WTC11 (cell line): ENCODE results near the gene SYNC. TPM values are rescaled to one million over a fixed set of nuclear protein-coding genes. Genes with fewer than 3 reads are reported as not detected.
"Not testable (repeated sequence)": the region's sequence is repeated elsewhere in the genome, so short reads cannot be mapped to it uniquely, and the experiment has no call there.

Experiments used
- ATAC-seq: fragments of 200-7000 bp; cut with Tn5 transposase; 2 replicates; pipeline ENCODE4 v1.10.0; 2021; ENCODE audit warnings: mild to moderate bottlenecking, moderate library complexity
- CTCF ChIA-PET: fragments of 300-600 bp; sonication (Branson Sonifier 250); formaldehyde crosslinking; loops from one replicate; lab custom pipeline; 2021; ENCODE audit warnings: antibody characterized with exemption; lab: Charles Lee
- POLR2A ChIA-PET: fragments of 350-600 bp; sonication (Branson Sonifier 250); formaldehyde crosslinking; loops from one replicate; lab custom pipeline; 2021; ENCODE audit warnings: antibody characterized with exemption; lab: Charles Lee
- DNase-seq: peaks from one replicate; pipeline ENCODE4 v3.0.0; 2021; ENCODE audit warnings: low spot score
- H3K27ac Mint-ChIP-seq: 2 replicates; pipeline ENCODE4 v1.8.0; 2021; ENCODE audit warnings: mixed read lengths
- H3K27me3 Mint-ChIP-seq: 2 replicates; pipeline ENCODE4 v1.8.0; 2021; ENCODE audit warnings: low read depth, mild to moderate bottlenecking, moderate library complexity, mixed read lengths
- H3K36me3 Mint-ChIP-seq: 2 replicates; pipeline ENCODE4 v1.8.0; 2021; ENCODE audit warnings: mixed read lengths
- H3K4me1 Mint-ChIP-seq: 2 replicates; pipeline ENCODE4 v1.8.0; 2022; ENCODE audit warnings: mixed read lengths
- H3K4me3 Mint-ChIP-seq: 2 replicates; pipeline ENCODE4 v1.8.0; 2021; ENCODE audit warnings: mild to moderate bottlenecking, moderate library complexity, mixed read lengths
- H3K9me3 Mint-ChIP-seq: 2 replicates; pipeline ENCODE4 v1.8.0; 2021; ENCODE audit warnings: mixed read lengths
- ATF1 ChIP-seq: sonication (generic); formaldehyde crosslinking; IDR thresholded peaks from 2 replicates; pipeline ENCODE4 v1.8.1; 2023; ENCODE audit warnings: mild to moderate bottlenecking, moderate library complexity, missing genetic modification reagents
- ATF6 ChIP-seq: sonication (generic); formaldehyde crosslinking; IDR thresholded peaks from 2 replicates; pipeline ENCODE4 v1.8.1; 2023; ENCODE audit warnings: mild to moderate bottlenecking, missing genetic modification reagents
- CDX4 ChIP-seq: fragments of 250-450 bp; sonication (Bioruptor Pico); IDR thresholded peaks from 2 replicates; pipeline ENCODE4 v1.9.0; 2021; ENCODE audit warnings: moderate library complexity, mild to moderate bottlenecking, inconsistent platforms, borderline replicate concordance
- CREM ChIP-seq: sonication (generic); formaldehyde crosslinking; IDR thresholded peaks from 2 replicates; pipeline ENCODE4 v1.8.1; 2022; ENCODE audit warnings: mild to moderate bottlenecking, missing genetic modification reagents, moderate library complexity
- CTCF ChIP-seq: fragments of 200-600 bp; IDR thresholded peaks from 2 replicates; pipeline ENCODE4 v1.8.0; 2022; ENCODE audit warnings: antibody characterized with exemption
- ELF4 ChIP-seq: sonication (generic); formaldehyde crosslinking; IDR thresholded peaks from 2 replicates; pipeline ENCODE4 v1.8.1; 2022; ENCODE audit warnings: low read depth, mild to moderate bottlenecking, moderate library complexity, missing genetic modification reagents
- GRHL2 ChIP-seq: fragments of 250-450 bp; sonication (Bioruptor Pico); IDR thresholded peaks from 2 replicates; pipeline ENCODE4 v1.8.0; 2022; ENCODE audit warnings: mild to moderate bottlenecking, moderate library complexity; ENCODE audit not compliant: insufficient replicate concordance, severe bottlenecking
- GTF2I ChIP-seq: fragments of 250-450 bp; sonication (Bioruptor Pico); conservative IDR thresholded peaks from 2 replicates; pipeline ENCODE4 v1.4.0; 2021; ENCODE audit warnings: mild to moderate bottlenecking
- HMGA2 ChIP-seq: fragments of 250-450 bp; sonication (Bioruptor Pico); IDR thresholded peaks from 2 replicates; pipeline ENCODE4 v1.4.0; 2021; ENCODE audit warnings: mild to moderate bottlenecking, moderate library complexity
- IRF2 ChIP-seq: sonication (generic); formaldehyde crosslinking; IDR thresholded peaks from 2 replicates; pipeline ENCODE4 v1.8.0; 2022; ENCODE audit warnings: low read depth, missing genetic modification reagents, borderline replicate concordance
- MLX ChIP-seq: sonication (generic); formaldehyde crosslinking; IDR thresholded peaks from 2 replicates; pipeline ENCODE4 v1.8.1; 2023; ENCODE audit warnings: mild to moderate bottlenecking, missing genetic modification reagents, moderate library complexity
- MXD4 ChIP-seq: fragments of 250-450 bp; sonication (Bioruptor Pico); IDR thresholded peaks from 2 replicates; pipeline ENCODE4 v1.8.0; 2021; ENCODE audit warnings: mild to moderate bottlenecking, moderate library complexity, borderline replicate concordance
- RELA ChIP-seq: sonication (generic); formaldehyde crosslinking; IDR thresholded peaks from 2 replicates; pipeline ENCODE4 v1.8.1; 2022; ENCODE audit warnings: missing genetic modification reagents, mild to moderate bottlenecking, borderline replicate concordance
- SMAD3 ChIP-seq: sonication (generic); formaldehyde crosslinking; IDR thresholded peaks from 2 replicates; pipeline ENCODE4 v1.8.0; 2022; ENCODE audit warnings: missing genetic modification reagents, mild to moderate bottlenecking, borderline replicate concordance
- STAT6 ChIP-seq: sonication (generic); formaldehyde crosslinking; conservative IDR thresholded peaks from 2 replicates; pipeline ENCODE4 v1.8.1; 2023; ENCODE audit warnings: mild to moderate bottlenecking, low read depth, missing genetic modification reagents, moderate library complexity
- TEAD4 ChIP-seq: sonication (generic); formaldehyde crosslinking; IDR thresholded peaks from 2 replicates; pipeline ENCODE4 v1.8.0; 2022; ENCODE audit warnings: mild to moderate bottlenecking, missing genetic modification reagents
- TP53 ChIP-seq: sonication (generic); formaldehyde crosslinking; IDR thresholded peaks from 2 replicates; pipeline ENCODE4 v1.8.1; 2023; ENCODE audit warnings: mild to moderate bottlenecking, missing genetic modification reagents
- USF1 ChIP-seq: sonication (generic); formaldehyde crosslinking; IDR thresholded peaks from 2 replicates; pipeline ENCODE4 v1.8.0; 2022; ENCODE audit warnings: mild to moderate bottlenecking, missing genetic modification reagents
- ZBTB43 ChIP-seq: sonication (generic); formaldehyde crosslinking; IDR thresholded peaks from 2 replicates; pipeline ENCODE4 v1.8.1; 2023; ENCODE audit warnings: mild to moderate bottlenecking, missing genetic modification reagents
- ZNF263 ChIP-seq: sonication (generic); formaldehyde crosslinking; IDR thresholded peaks from 2 replicates; pipeline ENCODE4 v1.8.1; 2022; ENCODE audit warnings: low read depth, mild to moderate bottlenecking, moderate library complexity, missing genetic modification reagents
- total RNA-seq: library from RNA; stranded (reverse); gene quantifications from 3 replicates; pipeline ENCODE4 v1.2.3, GENCODE V29; 2021

The SYNC gene
- total RNA-seq, 1 experiment from 2014 or later, result 0.09 TPM

GRCh38 chr1:32680642-32681041, 21.9 kb downstream of the SYNC start:
- POLR2A ChIA-PET, result no interaction called here
- no peak for TF ChIP-seq TEAD4
- TF ChIP-seq USF1 (CRISPR knock-in tag), result no peak
- TF ChIP-seq STAT6, result no peak
- TF ChIP-seq IRF2 (CRISPR knock-in tag), result no peak
- no peak for TF ChIP-seq CREM (CRISPR knock-in tag)
- no peak for TF ChIP-seq ATF6 (CRISPR knock-in tag)
- TF ChIP-seq MLX (CRISPR knock-in tag), result no peak
- TF ChIP-seq ZNF263 (CRISPR knock-in tag), result no peak
- TF ChIP-seq GRHL2 (CRISPR knock-in tag), result no peak
- no peak for TF ChIP-seq RELA (CRISPR knock-in tag)
- no peak for TF ChIP-seq SMAD3 (CRISPR knock-in tag)
- TF ChIP-seq, all 79 proteins: peak for 0

GRCh38 chr1:32679993-32680392, 22.6 kb downstream of the SYNC start:
- H3K27me3 Mint-ChIP-seq, ATAC-seq, DNase-seq, CTCF ChIA-PET, POLR2A ChIA-PET, H3K9me3 Mint-ChIP-seq, H3K4me1 Mint-ChIP-seq, H3K4me3 Mint-ChIP-seq, H3K27ac Mint-ChIP-seq: not testable (repeated sequence)
- H3K36me3 Mint-ChIP-seq, result peaks cover 78% of the 10 kb centered on the region

More at GRCh38 chr1:32680642-32681041, 21.9 kb downstream of the SYNC start:
- H3K27ac Mint-ChIP-seq, result no peak overlapping the region
- CTCF ChIA-PET, result no interaction called here
- no peak for DNase-seq
- H3K9me3 Mint-ChIP-seq, result no peaks in the 10 kb centered on the region
- no peak overlapping the region for H3K4me3 Mint-ChIP-seq
- peaks cover 81% of the 10 kb centered on the region for H3K36me3 Mint-ChIP-seq
- no peaks in the 10 kb centered on the region for H3K27me3 Mint-ChIP-seq
- H3K4me1 Mint-ChIP-seq, result no peaks in the 10 kb centered on the region
- no peak for ATAC-seq

- Mint-ChIP-seq H3K36me3 (peaks cover 91% of the 10 kb centered on the region), H3K9me3 (no peaks in the 10 kb centered on the region), H3K27me3 (no peaks in the 10 kb centered on the region), H3K27ac (no peak overlapping the region), H3K4me1 (no peaks in the 10 kb centered on the region), H3K4me3 (no peak overlapping the region)
- DNase-seq, result no peak
- POLR2A ChIA-PET, result interaction anchor here (0.8 kb wide), 1 partner anchor 98 kb away, joined by 3 read pairs; no protein-coding TSS in a partner anchor
- ATAC-seq, result no peak
- CTCF ChIA-PET, result interaction anchor here (1.2 kb wide), 1 partner anchor 157 kb away, joined by 3 read pairs; no protein-coding TSS in a partner anchor
- no peak for TF ChIP-seq ZBTB43
- TF ChIP-seq ELF4 (CRISPR knock-in tag), result no peak
- TF ChIP-seq GTF2I (CRISPR knock-in tag), result no peak
- no peak for TF ChIP-seq TP53 (CRISPR knock-in tag)
- no peak for TF ChIP-seq CTCF
- no peak for TF ChIP-seq CDX4 (CRISPR knock-in tag)
- TF ChIP-seq MXD4 (CRISPR knock-in tag), result no peak
- no peak for TF ChIP-seq HMGA2 (CRISPR knock-in tag)
- TF ChIP-seq ATF1 (CRISPR knock-in tag), result no peak
Measured at GRCh38 chr1:32676945-32677344, 25.6 kb downstream of the SYNC start.
